ENCODE data around the gene NIN.

The NIN gene

GRCh38 chr14:50763382-50764007, 67.5 kb downstream of the NIN start:
- Histone ChIP-seq H3K36me3 (replicated peaks) (peaks cover 4% of the 10 kb centered on the region), H3K27ac (peak overlapping the region; percentile 95), H3K27me3 (replicated peaks) (no peaks in the 10 kb centered on the region), H3K4me3 (ENCODE audit: low read depth, low read length) (no peak overlapping the region)
- in situ Hi-C loops (cut with HindIII; ENCODE audit: low pct_ligation_motif_present, low sequenced_read_pairs), result no loop called here
- DNase-seq, result peak; percentile 83
- no peak for TF ChIP-seq CTCF (IDR thresholded peaks at IDR 0.05; ENCODE audit: low read depth, low read length, missing control alignments)

DNA sequence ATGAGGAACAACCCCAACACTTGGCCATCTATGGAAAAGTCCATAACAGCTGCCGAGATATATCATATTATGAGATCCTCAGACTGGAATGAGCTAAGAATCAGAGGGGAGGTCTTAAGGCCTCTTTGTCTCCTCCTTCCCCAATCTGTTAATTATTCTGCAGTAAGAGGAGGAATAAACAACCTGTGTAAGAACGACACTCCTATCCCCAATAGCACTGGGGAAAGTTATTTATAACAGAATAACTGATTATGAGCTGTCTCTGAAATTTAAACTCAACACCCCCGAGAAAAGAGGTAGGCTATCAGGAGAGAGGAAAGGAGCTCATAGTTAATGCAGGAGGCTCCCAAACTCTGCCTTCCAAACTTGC, 68.0 kb downstream of the NIN start:
- peak overlapping the region; percentile 95 for H3K27ac ChIP-seq
- H3K27me3 ChIP-seq (replicated peaks), result no peaks in the 10 kb centered on the region
- H3K36me3 ChIP-seq (replicated peaks), result peaks cover 8% of the 10 kb centered on the region
- in situ Hi-C loops (cut with HindIII; ENCODE audit: low pct_ligation_motif_present, low sequenced_read_pairs), result no loop called here
- DNase-seq, result no peak
- H3K4me3 ChIP-seq (ENCODE audit: low read depth, low read length), result no peak overlapping the region
- TF ChIP-seq CTCF (IDR thresholded peaks at IDR 0.05; ENCODE audit: low read depth, low read length, missing control alignments), result no peak

- Histone ChIP-seq H3K36me3 (replicated peaks) (peaks cover 8% of the 10 kb centered on the region), H3K27me3 (replicated peaks) (no peaks in the 10 kb centered on the region), H3K27ac (peak overlapping the region; percentile 95), H3K4me3 (ENCODE audit: low read depth, low read length) (no peak overlapping the region)
- in situ Hi-C loops (cut with HindIII; ENCODE audit: low pct_ligation_motif_present, low sequenced_read_pairs), result no loop called here
- peak; percentile 89 for DNase-seq
- TF ChIP-seq CTCF (IDR thresholded peaks at IDR 0.05; ENCODE audit: low read depth, low read length, missing control alignments), result no peak
These were observed 68.7 kb downstream of the NIN start for GRCh38 chr14:50762001-50762930.

DNA sequence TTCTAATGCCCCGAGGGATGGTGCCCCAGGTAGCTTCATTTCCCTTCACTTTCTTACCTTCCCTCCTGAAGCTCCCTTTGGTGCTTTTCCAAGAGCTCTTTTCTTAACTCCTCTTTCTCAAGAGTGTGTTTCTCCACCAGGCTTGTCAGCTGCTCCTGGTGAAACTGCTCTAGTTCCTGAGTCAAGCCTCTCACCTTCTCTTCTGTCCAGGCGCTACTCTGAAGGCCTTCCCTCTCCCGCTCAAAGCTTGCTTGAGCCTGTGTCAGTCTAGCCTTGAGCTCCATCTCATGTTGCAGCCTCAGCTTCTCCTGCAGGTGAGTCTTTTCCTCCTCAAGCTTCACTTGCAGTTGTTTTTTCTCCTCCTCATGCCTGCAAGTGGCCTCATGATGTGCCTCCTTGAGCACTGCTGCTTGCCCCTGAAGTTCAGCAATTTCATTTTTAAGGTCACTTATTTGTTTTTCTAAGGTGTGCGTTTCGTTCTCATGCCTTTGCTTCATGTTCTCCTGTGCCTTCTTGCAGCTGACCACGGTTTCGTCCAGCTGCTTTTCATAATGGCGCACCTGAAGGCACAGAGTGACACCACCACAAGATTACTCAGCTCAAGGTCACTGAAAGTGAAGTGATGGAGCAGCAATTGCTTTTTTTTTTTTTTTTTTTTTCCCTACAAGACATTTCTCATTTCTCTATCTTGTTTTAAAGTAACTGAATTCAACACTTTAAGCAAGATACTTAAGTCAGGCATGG, 71.0 kb downstream of the NIN start:
- in situ Hi-C loops (cut with HindIII; ENCODE audit: low pct_ligation_motif_present, low sequenced_read_pairs), result no loop called here
- no peak for DNase-seq
- Histone ChIP-seq H3K4me3 (ENCODE audit: low read depth, low read length) (no peak overlapping the region), H3K27ac (no peak overlapping the region), H3K36me3 (replicated peaks) (peaks cover 8% of the 10 kb centered on the region), H3K27me3 (replicated peaks) (no peaks in the 10 kb centered on the region)
- no peak for TF ChIP-seq CTCF (IDR thresholded peaks at IDR 0.05; ENCODE audit: low read depth, low read length, missing control alignments)

GRCh38 chr14:50758945-50759344, 72.0 kb downstream of the NIN start:
- TF ChIP-seq CTCF (IDR thresholded peaks at IDR 0.05; ENCODE audit: low read depth, low read length, missing control alignments), result no peak
- Histone ChIP-seq H3K36me3 (replicated peaks) (peaks cover 9% of the 10 kb centered on the region), H3K27ac (no peak overlapping the region)

More at GRCh38 chr14:50758945-50759344, 72.0 kb downstream of the NIN start:
- DNase-seq, result no peak
- Histone ChIP-seq H3K27me3 (replicated peaks) (no peaks in the 10 kb centered on the region), H3K4me3 (ENCODE audit: low read depth, low read length) (no peak overlapping the region)
- in situ Hi-C loops (cut with HindIII; ENCODE audit: low pct_ligation_motif_present, low sequenced_read_pairs), result no loop called here
